ENCODE measurements around the gene GID8. TPM values are rescaled to one million over a fixed set of nuclear protein-coding genes. Genes with fewer than 3 reads are reported as not detected.

Gene GID8
- total and polyA plus RNA-seq, 2 of the 13 experiments (the other 11 are each of a cell fraction or from before 2014, with no cell fraction given) = 39.6 to 59.8 TPM

GRCh38 chr20:62896526-62896925 lies 41.4 kb upstream of the GID8 start (continued):
- TF ChIP-seq IRF2 (CRISPR knock-in tag; IDR thresholded peaks at IDR 0.05) (no peak), AKNA (CRISPR knock-in tag; IDR thresholded peaks at IDR 0.05; ENCODE audit: borderline replicate concordance) (no peak), STAT6 (CRISPR knock-in tag; IDR thresholded peaks at IDR 0.05; ENCODE audit: borderline replicate concordance) (no peak), DMAP1 (CRISPR knock-in tag; IDR thresholded peaks at IDR 0.05) (no peak), GMEB1 (CRISPR knock-in tag; IDR thresholded peaks at IDR 0.05; ENCODE audit: borderline replicate concordance) (no peak), NRL (CRISPR knock-in tag; IDR thresholded peaks at IDR 0.05; ENCODE audit: borderline replicate concordance) (0 out of 2 replicates have a peak, but pooled peaks have one; percentile 31), ASH2L (IDR thresholded peaks at IDR 0.05; ENCODE audit: insufficient read length, low read depth, low read length) (no peak), SSRP1 (CRISPR knock-in tag; IDR thresholded peaks at IDR 0.05) (0 out of 2 replicates have a peak, but pooled peaks have one; percentile 8), AGO2 (optimal IDR thresholded peaks at IDR 0.05; ENCODE audit: low read depth, low read length) (peak; percentile 90), CBFB (CRISPR knock-in tag; IDR thresholded peaks at IDR 0.05) (0 out of 2 replicates have a peak, but pooled peaks have one; percentile 20), ZNF781 (CRISPR knock-in tag; IDR thresholded peaks at IDR 0.05; ENCODE audit: borderline replicate concordance, not compliant biosample characterization) (no peak), ZNF841 (CRISPR knock-in tag; IDR thresholded peaks at IDR 0.05; ENCODE audit: borderline replicate concordance) (no peak), HIVEP1 (CRISPR knock-in tag; IDR thresholded peaks at IDR 0.05) (no peak), ZBTB14 (CRISPR knock-in tag; IDR thresholded peaks at IDR 0.05) (no peak)
